Erythroblast (primary cell): Measurements from ENCODE around the gene ELK3.
A peak's percentile ranks its signal among the peaks of the same experiment; 100 is the strongest.

Experiments
- DNase-seq, 2 experiments: peaks; one replicate each; lab custom pipeline; 2025; lab: John Stamatoyannopoulos, UW
- GATA1 ChIP-seq: IDR thresholded peaks from 2 replicates; pipeline ENCODE4 v1.6.1; 2011; ENCODE audit warnings: low read depth, mild to moderate bottlenecking, control low read depth, low read length, moderate library complexity
- POLR2A ChIP-seq: IDR thresholded peaks from 2 replicates; pipeline ENCODE4 v1.6.1; 2011; ENCODE audit warnings: mild to moderate bottlenecking, low read length

ELK3 gene

GRCh38 chr12:96225994-96226399, 31.8 kb downstream of the ELK3 start:
- DNase-seq: no peak
- TF ChIP-seq GATA1 (no peak), POLR2A (no peak)

GRCh38 chr12:96226401-96226800, 32.2 kb downstream of the ELK3 start:
- TF ChIP-seq GATA1 (no peak), POLR2A (no peak)

GRCh38 chr12:96226801-96227348, 32.7 kb downstream of the ELK3 start:
- no peak for DNase-seq
- TF ChIP-seq POLR2A (no peak), GATA1 (no peak)

More at GRCh38 chr12:96226401-96226800, 32.2 kb downstream of the ELK3 start:
- no peak for DNase-seq

GRCh38 chr12:96227365-96228106, 33.4 kb downstream of the ELK3 start:
- TF ChIP-seq GATA1 (no peak), POLR2A (no peak)

GRCh38 chr12:96228566-96229248, 34.5 kb downstream of the ELK3 start:
- TF ChIP-seq POLR2A (no peak), GATA1 (no peak)
- no peak for DNase-seq

More at GRCh38 chr12:96227365-96228106, 33.4 kb downstream of the ELK3 start:
- DNase-seq: no peak

GRCh38 chr12:96230646-96231045, 36.5 kb downstream of the ELK3 start:
- no peak for TF ChIP-seq GATA1
- TF ChIP-seq POLR2A: no peak
- DNase-seq: no peak

GRCh38 chr12:96233168-96233567, 39.0 kb downstream of the ELK3 start:
- TF ChIP-seq GATA1 (no peak), POLR2A (no peak)
- no peak for DNase-seq

GRCh38 chr12:96233939-96234461, 39.8 kb downstream of the ELK3 start:
- TF ChIP-seq POLR2A (no peak), GATA1 (no peak)
- no peak for DNase-seq

GRCh38 chr12:96234591-96235483, 40.7 kb downstream of the ELK3 start:
- no peak for TF ChIP-seq POLR2A
- no peak for TF ChIP-seq GATA1

GRCh38 chr12:96235484-96235826, 41.3 kb downstream of the ELK3 start:
- TF ChIP-seq POLR2A: no peak
- no peak for TF ChIP-seq GATA1
- DNase-seq: no peak

More at GRCh38 chr12:96234591-96235483, 40.7 kb downstream of the ELK3 start:
- DNase-seq: no peak

- TF ChIP-seq POLR2A (no peak), GATA1 (no peak)
- no peak for DNase-seq
Observed at GRCh38 chr12:96236221-96236822, 42.1 kb downstream of the ELK3 start.

- DNase-seq: no peak
- TF ChIP-seq GATA1: no peak
- TF ChIP-seq POLR2A: no peak
Observed at GRCh38 chr12:96237035-96237434, 42.9 kb downstream of the ELK3 start.

- TF ChIP-seq POLR2A: no peak
- no peak for TF ChIP-seq GATA1
- DNase-seq: peak in 1 of 2 experiments; percentile 9
Observed at GRCh38 chr12:96237465-96238077, 43.4 kb downstream of the ELK3 start.
